NCI-H748 (cell line): ENCODE data around the gene RNF144A.
A peak's percentile ranks its signal among the peaks of the same experiment; 100 is the strongest.
"Not testable (repeated sequence)": the region's sequence is repeated elsewhere in the genome, so short reads cannot be mapped to it uniquely, and the experiment has no call there.

Source experiments
- DNase-seq: peaks from one replicate; lab custom pipeline; 2025; ENCODE audit not compliant: unreplicated experiment; lab: John Stamatoyannopoulos, UW

The RNF144A gene

GRCh38 chr2:6917071-6917760, at the start of gene RNF144A:
TSS of gene RNF144A (plus strand) at chr2:6917412. CDS start at chr2:6996927, 79,515 bp downstream.
- peak; percentile 81 for DNase-seq

- no peak for DNase-seq
These were observed 44.8 kb upstream of the RNF144A start for GRCh38 chr2:6872394-6872793.

- DNase-seq: no peak
These were observed 43.2 kb upstream of the RNF144A start for GRCh38 chr2:6874032-6874431.

GRCh38 chr2:6876309-6876708, 40.9 kb upstream of the RNF144A start:
- no peak for DNase-seq

GRCh38 chr2:6877402-6878304, 39.6 kb upstream of the RNF144A start, which contains the start of gene RSAD2:
TSS of gene RSAD2 (plus strand) at chr2:6877777. CDS start at chr2:6877801, 24 bp downstream.
- peak; percentile 45 for DNase-seq

GRCh38 chr2:6878549-6878948, 38.7 kb upstream of the RNF144A start:
- no peak for DNase-seq

- DNase-seq: no peak
These were observed 38.2 kb upstream of the RNF144A start for GRCh38 chr2:6879011-6879410.

GRCh38 chr2:6880200-6880733, 36.9 kb upstream of the RNF144A start:
- DNase-seq: no peak

GRCh38 chr2:6881046-6881445, 36.2 kb upstream of the RNF144A start:
- DNase-seq: peak; percentile 66

GRCh38 chr2:6881516-6881915, 35.7 kb upstream of the RNF144A start:
- DNase-seq: no peak

GRCh38 chr2:6883448-6884122, 33.6 kb upstream of the RNF144A start:
- peak; percentile 22 for DNase-seq

- no peak for DNase-seq
These were observed 31.7 kb upstream of the RNF144A start for GRCh38 chr2:6885551-6885950.

GRCh38 chr2:6885968-6886367, 31.2 kb upstream of the RNF144A start:
- DNase-seq: no peak

- DNase-seq: no peak
These were observed 29.4 kb upstream of the RNF144A start for GRCh38 chr2:6887751-6888192.

GRCh38 chr2:6888724-6889123, 28.5 kb upstream of the RNF144A start:
- DNase-seq: no peak

GRCh38 chr2:6893876-6894482, 23.2 kb upstream of the RNF144A start:
- DNase-seq: no peak

GRCh38 chr2:6896930-6897759, 20.1 kb upstream of the RNF144A start:
- DNase-seq: peak; percentile 60

GRCh38 chr2:6902581-6902980, 14.6 kb upstream of the RNF144A start:
- not testable (repeated sequence) for DNase-seq

- no peak for DNase-seq
These were observed 11.5 kb upstream of the RNF144A start for GRCh38 chr2:6905668-6906067.
